Mucosa of gallbladder (tissue), 1 donor: ENCODE results near the gene ANKRD35. TPM values are rescaled to one million over a fixed set of nuclear protein-coding genes. Genes with fewer than 3 reads are reported as not detected.

ENCODE experiments used
- total RNA-seq: library from RNA; stranded (reverse); gene quantifications from one replicate; pipeline ENCODE4 v1.2.1, GENCODE V29; 2021
- donor health status: DM: no; HTN: no; CAD: no.

ANKRD35 gene
- total RNA-seq, 1 donor from 2014 or later: 2.7 TPM

Other genes starting within 250 kb of the ANKRD35 start
- gene PDZK1, start 178.5 kb downstream of the ANKRD35 start, total RNA-seq: 111 TPM
- gene CD160, start 166.4 kb downstream of the ANKRD35 start, total RNA-seq: 0.17 TPM
- 14.2 TPM for gene RNF115, start 61.8 kb downstream of the ANKRD35 start, total RNA-seq
- 22.4 TPM for gene POLR3C, start 61.7 kb downstream of the ANKRD35 start, total RNA-seq
- gene NUDT17, start 40.2 kb downstream of the ANKRD35 start, total RNA-seq: 3.1 TPM
- gene PIAS3, start 26.8 kb downstream of the ANKRD35 start, total RNA-seq: 36.5 TPM
- gene ITGA10, start 24.2 kb upstream of the ANKRD35 start, total RNA-seq: 3.2 TPM
- gene PEX11B, start 32.9 kb upstream of the ANKRD35 start, total RNA-seq: 35.1 TPM
- 99.8 TPM for gene RBM8A, start 41.6 kb upstream of the ANKRD35 start, total RNA-seq
- gene LIX1L, start 72.2 kb upstream of the ANKRD35 start, total RNA-seq: 42.9 TPM
- 3.4 TPM for gene ANKRD34A, start 78.7 kb upstream of the ANKRD35 start, total RNA-seq
- 28.3 TPM for gene POLR3GL, start 78.8 kb upstream of the ANKRD35 start, total RNA-seq
- gene TXNIP, start 110.7 kb upstream of the ANKRD35 start, total RNA-seq: 446 TPM
- gene HJV, start 135.9 kb upstream of the ANKRD35 start, total RNA-seq: 0.40 TPM